Chondrocyte (in vitro differentiated cells): ENCODE data around the gene TMEM158. TPM values are rescaled to one million over a fixed set of nuclear protein-coding genes. Genes with fewer than 3 reads are reported as not detected.

Source experiments
- DNase-seq: peaks from one replicate; pipeline ENCODE4 v3.0.0; 2021; ENCODE audit warnings: mixed read lengths, low spot score
- H3K27ac Mint-ChIP-seq: one replicate; pipeline ENCODE4 v1.8.0; 2021; ENCODE audit warnings: mild to moderate bottlenecking, moderate library complexity, mixed read lengths; ENCODE audit not compliant: unreplicated experiment
- H3K27me3 Mint-ChIP-seq: 2 replicates; pipeline ENCODE4 v1.8.0; 2021; ENCODE audit warnings: low read depth, mixed read lengths
- H3K36me3 Mint-ChIP-seq: 2 replicates; pipeline ENCODE4 v1.8.0; 2021; ENCODE audit warnings: low read depth, mixed read lengths
- H3K4me1 Mint-ChIP-seq: 2 replicates; pipeline ENCODE4 v1.8.0; 2021; ENCODE audit warnings: low read depth, mild to moderate bottlenecking, mixed read lengths
- H3K4me3 Mint-ChIP-seq: one replicate; pipeline ENCODE4 v1.8.0; 2021; ENCODE audit warnings: mild to moderate bottlenecking, moderate library complexity, mixed read lengths; ENCODE audit not compliant: unreplicated experiment
- H3K9me3 Mint-ChIP-seq: 2 replicates; pipeline ENCODE4 v1.8.0; 2021; ENCODE audit warnings: low read depth, mixed read lengths
- CTCF ChIP-seq: fragments of 200-600 bp; sonication (generic); IDR thresholded peaks from 2 replicates; pipeline ENCODE4 v1.5.0; 2021; ENCODE audit warnings: antibody characterized with exemption, mild to moderate bottlenecking, moderate library complexity
- total RNA-seq: library from RNA; stranded (reverse); gene quantifications from 3 replicates; pipeline ENCODE4 v1.2.1, GENCODE V29; 2021

TMEM158 gene
- total RNA-seq, 1 donor from 2014 or later = 6.9 TPM

DNA sequence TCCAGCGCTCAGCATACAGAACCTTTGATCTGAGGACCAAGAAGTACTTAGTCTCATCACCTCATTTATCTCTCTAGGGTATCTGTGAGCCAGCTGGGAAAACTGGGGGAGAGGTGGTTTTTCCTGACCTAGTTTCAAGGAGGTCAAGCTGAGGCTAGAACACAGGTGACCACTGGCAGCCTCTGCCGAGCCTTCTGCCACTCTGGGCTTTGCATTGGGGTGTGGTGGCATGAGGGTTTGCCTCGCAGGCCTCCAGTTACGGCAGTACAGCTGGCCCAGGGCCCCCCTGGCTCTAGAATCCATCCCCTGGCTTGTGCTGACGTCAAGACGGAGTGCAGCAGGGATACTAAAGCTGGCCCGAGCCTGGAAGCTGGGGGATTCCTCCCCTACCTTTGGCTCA lies 45.2 kb downstream of the TMEM158 start:
- Mint-ChIP-seq H3K27me3 (no peaks in the 10 kb centered on the region), H3K4me3 (no peak overlapping the region), H3K27ac (no peak overlapping the region), H3K4me1 (peaks cover 59% of the 10 kb centered on the region), H3K9me3 (no peaks in the 10 kb centered on the region), H3K36me3 (no peaks in the 10 kb centered on the region)
- TF ChIP-seq CTCF = no peak
- no peak for DNase-seq

GRCh38 chr3:45180051-45180450 lies 46.0 kb downstream of the TMEM158 start:
- no peaks in the 10 kb centered on the region for H3K9me3 Mint-ChIP-seq
- no peak overlapping the region for H3K4me3 Mint-ChIP-seq
- H3K27me3 Mint-ChIP-seq = no peaks in the 10 kb centered on the region
- H3K27ac Mint-ChIP-seq = no peak overlapping the region
- TF ChIP-seq CTCF = no peak
- no peak for DNase-seq
- H3K4me1 Mint-ChIP-seq = peaks cover 59% of the 10 kb centered on the region
- H3K36me3 Mint-ChIP-seq = no peaks in the 10 kb centered on the region

GRCh38 chr3:45179163-45179562 lies 46.9 kb downstream of the TMEM158 start:
- Mint-ChIP-seq H3K36me3 (no peaks in the 10 kb centered on the region), H3K27ac (no peak overlapping the region)

DNA sequence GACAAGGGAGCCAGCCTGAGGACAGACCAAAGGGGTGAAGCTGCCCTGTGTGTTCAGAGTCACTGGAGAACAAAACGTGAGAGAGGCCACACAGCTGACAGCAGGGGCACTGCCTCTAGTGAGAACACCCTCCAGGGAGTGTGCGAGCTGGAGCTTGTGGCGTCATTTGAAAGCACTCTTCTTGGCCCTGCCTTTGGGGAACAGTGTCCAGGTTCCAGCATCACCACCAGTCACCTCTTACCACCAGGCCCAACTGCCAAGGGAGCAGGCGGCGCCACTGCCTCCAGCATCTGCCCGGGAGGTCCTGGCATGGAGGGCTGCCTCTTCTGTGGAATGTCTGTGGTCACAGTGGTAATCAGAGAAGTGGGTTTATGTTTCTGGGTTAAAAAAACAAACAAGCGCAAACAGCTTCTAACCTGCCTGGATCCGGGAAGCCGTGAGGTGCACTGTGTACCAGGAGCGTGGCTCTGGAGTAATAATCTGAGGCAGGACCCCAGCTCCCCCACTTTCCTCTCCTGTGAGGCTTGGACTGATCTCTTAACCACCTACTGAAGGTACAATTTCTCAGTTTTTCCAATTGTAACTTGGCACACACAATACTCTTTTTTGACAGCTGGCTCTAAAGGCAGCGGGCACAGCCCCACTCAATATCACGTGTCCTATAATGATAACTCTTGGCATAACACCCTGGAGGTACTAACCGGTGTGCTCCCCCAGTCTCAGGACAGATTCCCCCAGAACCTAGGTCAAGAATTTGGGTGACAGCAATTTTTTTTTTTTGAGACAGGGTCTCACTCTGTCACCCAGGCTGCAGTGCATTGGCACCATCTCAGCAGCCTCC lies 47.7 kb downstream of the TMEM158 start:
- H3K27ac Mint-ChIP-seq = peak overlapping the region; percentile 27
- peaks cover 54% of the 10 kb centered on the region for H3K4me1 Mint-ChIP-seq
- peak; percentile 14 for TF ChIP-seq CTCF
- H3K27me3 Mint-ChIP-seq = no peaks in the 10 kb centered on the region
- H3K36me3 Mint-ChIP-seq = no peaks in the 10 kb centered on the region
- no peak for DNase-seq
- H3K9me3 Mint-ChIP-seq = no peaks in the 10 kb centered on the region
- no peak overlapping the region for H3K4me3 Mint-ChIP-seq

More at GRCh38 chr3:45179163-45179562, 46.9 kb downstream of the TMEM158 start:
- Mint-ChIP-seq H3K4me3 (no peak overlapping the region), H3K4me1 (peaks cover 56% of the 10 kb centered on the region), H3K27me3 (no peaks in the 10 kb centered on the region), H3K9me3 (no peaks in the 10 kb centered on the region)
- no peak for TF ChIP-seq CTCF
- DNase-seq = no peak

- Mint-ChIP-seq H3K36me3 (no peaks in the 10 kb centered on the region), H3K4me1 (peaks cover 45% of the 10 kb centered on the region), H3K4me3 (no peak overlapping the region), H3K27me3 (no peaks in the 10 kb centered on the region), H3K9me3 (no peaks in the 10 kb centered on the region), H3K27ac (no peak overlapping the region)
- no peak for DNase-seq
- TF ChIP-seq CTCF = no peak
Observed at GRCh38 chr3:45176912-45177311, 49.2 kb downstream of the TMEM158 start.

Other genes starting within 250 kb of the TMEM158 start
- gene CLEC3B, start 200.0 kb downstream of the TMEM158 start, total RNA-seq = 47.1 to 105 TPM (median 50.3 TPM) in 3 replicates
- 0.15 to 0.48 TPM (median 0.18 TPM) in 3 replicates for gene CDCP1, start 79.9 kb downstream of the TMEM158 start, total RNA-seq
- gene LARS2, start 162.3 kb upstream of the TMEM158 start, total RNA-seq = 12.1 to 23.0 TPM (median 14.4 TPM) in 3 replicates